HCT116 (cell line): ENCODE measurements around the gene DPF3. TPM values are rescaled to one million over a fixed set of nuclear protein-coding genes. Genes with fewer than 3 reads are reported as not detected.

ENCODE experiments used
- ATAC-seq: fragments of 200-7000 bp; cut with Tn5 transposase; 2 replicates; pipeline ENCODE4 v1.9.1; 2020; ENCODE audit warnings: mild to moderate bottlenecking, moderate library complexity
- BruUV-seq: library from RNA; stranded (reverse); fragments of 400-500 nt; replicated peaks from 2 replicates; lab custom pipeline; 2021; lab: Mats Ljungman, UMichigan
- CTCF ChIA-PET: fragments of 300-600 bp; sonication (Branson Sonifier 250); formaldehyde crosslinking; loops from one replicate; lab custom pipeline; 2021; ENCODE audit warnings: antibody characterized with exemption; lab: Charles Lee
- POLR2A ChIA-PET: fragments of 300-600, 350-600 bp; sonication (Branson Sonifier 250); formaldehyde crosslinking; loops from one replicate; lab custom pipeline; 2021; ENCODE audit warnings: antibody characterized with exemption; lab: Charles Lee
- RAD21 ChIA-PET, 2 experiments: fragments of 300-600 bp; sonication (Branson Sonifier 250); formaldehyde crosslinking; loops; one replicate each; lab custom pipeline; 2023; ENCODE audit warnings: low total read pairs in 2 of 2; ENCODE audit not compliant: uncharacterized antibody in 2 of 2, unreplicated experiment in 2 of 2, low non-redundant PET in 1 of 2; lab: Charles Lee
- DNase-seq: peaks from one replicate; pipeline ENCODE4 v3.0.0-alpha.2; 2010; ENCODE audit warnings: low read depth, low spot score
- H2AFZ ChIP-seq: fragments of 200-600 bp; shearing (Covaris generic), sonication (generic); 2 replicates; pipeline ENCODE4 v1.6.1; 2017; ENCODE audit warnings: low read depth, mixed run types, mixed read lengths, antibody characterized with exemption, low read length; ENCODE audit not compliant: poor library complexity, severe bottlenecking
- H3K27ac ChIP-seq: 2 replicates; pipeline ENCODE4 v1.5.1; 2012; ENCODE audit warnings: low read depth, low read length
- H3K27me3 ChIP-seq: fragments of 200-600 bp; sonication (generic); 2 replicates; pipeline ENCODE4 v1.6.1; 2016; ENCODE audit warnings: mixed run types, low read length, mixed read lengths; ENCODE audit not compliant: insufficient read depth
- H3K36me3 ChIP-seq, 2 experiments: fragments of 200-500 bp in 1 of 2; fragments of 200-600 bp in 1 of 2; sonication (Bioruptor generic) in 1 of 2; sonication (generic) in 1 of 2; 2 replicates each; pipeline versions ENCODE4 v1.5.1 to v1.6.1; 2014 to 2016; ENCODE audit warnings: low read length in 2 of 2, inconsistent platforms in 1 of 2, mixed read lengths in 1 of 2, mixed run types in 1 of 2; ENCODE audit not compliant: insufficient read depth in 2 of 2, control insufficient read depth in 1 of 2
- H3K4me1 ChIP-seq, 2 experiments: fragments of 200-600 bp in 1 of 2; sonication (generic) in 1 of 2; 2 replicates each; pipeline versions ENCODE4 v1.5.1 to v1.6.1; 2012 to 2017; ENCODE audit warnings: low read length in 2 of 2, inconsistent platforms in 1 of 2, mild to moderate bottlenecking in 1 of 2, mixed read lengths in 1 of 2, mixed run types in 1 of 2, moderate library complexity in 1 of 2; ENCODE audit not compliant: insufficient read depth in 2 of 2, control insufficient read depth in 1 of 2
- H3K4me2 ChIP-seq: fragments of 200-600 bp; sonication (generic); 2 replicates; pipeline ENCODE4 v1.6.1; 2017; ENCODE audit warnings: mixed run types, low read length, mixed read lengths
- H3K4me3 ChIP-seq, 2 experiments: fragments of 200-600 bp in 1 of 2; sonication (generic) in 1 of 2; replicated peaks in 1 of 2; 2 replicates each; pipeline ENCODE4 v1.5.1; 2011 to 2016; ENCODE audit warnings: low read length in 2 of 2, control low read depth in 1 of 2, low read depth in 1 of 2, mild to moderate bottlenecking in 1 of 2, mixed read lengths in 1 of 2, mixed run types in 1 of 2
- H3K79me2 ChIP-seq: fragments of 200-600 bp; sonication (generic); 2 replicates; pipeline ENCODE4 v1.6.1; 2017; ENCODE audit warnings: mild to moderate bottlenecking, mixed run types, low read length, moderate library complexity, mixed read lengths; ENCODE audit not compliant: insufficient read depth
- H3K9ac ChIP-seq: fragments of 200-600 bp; sonication (generic); 2 replicates; pipeline ENCODE4 v1.6.1; 2016; ENCODE audit warnings: low read length, mixed read lengths
- H3K9me2 ChIP-seq: fragments of 200-600 bp; sonication (generic), shearing (Covaris generic); 2 replicates; pipeline ENCODE4 v1.6.1; 2017; ENCODE audit warnings: mixed run types, mild to moderate bottlenecking, moderate library complexity; ENCODE audit not compliant: insufficient read depth
- H3K9me3 ChIP-seq, 2 experiments: fragments of 200-500 bp in 1 of 2; fragments of 200-600 bp in 1 of 2; sonication (Bioruptor generic) in 1 of 2; sonication (generic) in 1 of 2; 2 replicates each; pipeline ENCODE4 v1.6.1; 2014 to 2017; ENCODE audit warnings: low read length in 2 of 2, mixed read lengths in 2 of 2, inconsistent platforms in 1 of 2, low read depth in 1 of 2, mild to moderate bottlenecking in 1 of 2, mixed run types in 1 of 2, moderate library complexity in 1 of 2; ENCODE audit not compliant: control insufficient read depth in 1 of 2, insufficient read depth in 1 of 2
- H4K20me1 ChIP-seq: fragments of 200-600 bp; sonication (generic), shearing (Covaris generic); 2 replicates; pipeline ENCODE4 v1.6.1; 2017; ENCODE audit warnings: mixed run types, mild to moderate bottlenecking, moderate library complexity; ENCODE audit not compliant: insufficient read depth
- ATF3 ChIP-seq: IDR thresholded peaks from 2 replicates; pipeline ENCODE4 v1.6.1; 2012
- CBX3 ChIP-seq: IDR thresholded peaks from 2 replicates; pipeline ENCODE4 v1.6.1; 2012; ENCODE audit warnings: low read depth
- CEBPB ChIP-seq: IDR thresholded peaks from 2 replicates; pipeline ENCODE4 v1.6.1; 2012; ENCODE audit warnings: low read depth
- CTCF ChIP-seq, 3 experiments: fragments of 200-600 bp in 1 of 3; sonication (generic) in 1 of 3; IDR thresholded peaks in 2 of 3; conservative IDR thresholded peaks in 1 of 3; 2 replicates each; pipeline ENCODE4 v1.5.1; 2012 to 2017; ENCODE audit warnings: low read depth in 2 of 3, low read length in 2 of 3, antibody characterized with exemption in 1 of 3, borderline replicate concordance in 1 of 3, control low read depth in 1 of 3, mild to moderate bottlenecking in 1 of 3, mixed read lengths in 1 of 3, mixed run types in 1 of 3, moderate library complexity in 1 of 3; ENCODE audit not compliant: insufficient read depth in 1 of 3
- EGR1 ChIP-seq: IDR thresholded peaks from 2 replicates; pipeline ENCODE4 v1.6.1; 2012; ENCODE audit warnings: low read depth
- ELF1 ChIP-seq: IDR thresholded peaks from 2 replicates; pipeline ENCODE4 v1.6.1; 2012; ENCODE audit warnings: low read depth, borderline replicate concordance
- EZH2phosphoT487 ChIP-seq: fragments of 200-600 bp; IDR thresholded peaks from 2 replicates; pipeline ENCODE4 v1.6.1; 2018; ENCODE audit warnings: antibody characterized with exemption, borderline replicate concordance
- POLR2AphosphoS5 ChIP-seq: IDR thresholded peaks from 2 replicates; pipeline ENCODE4 v1.6.1; 2011; ENCODE audit warnings: mild to moderate bottlenecking, low read depth, low read length, moderate library complexity
- SIN3A ChIP-seq: IDR thresholded peaks from 2 replicates; pipeline ENCODE4 v1.6.1; 2012; ENCODE audit warnings: low read depth
- SRF ChIP-seq: IDR thresholded peaks from 2 replicates; pipeline ENCODE4 v1.6.1; 2012; ENCODE audit warnings: low read depth
- TCF7L2 ChIP-seq: IDR thresholded peaks from 2 replicates; pipeline ENCODE4 v1.7.0; 2011; ENCODE audit warnings: borderline replicate concordance, inconsistent platforms; ENCODE audit not compliant: insufficient read depth, insufficient read length; ENCODE audit errors: extremely low read depth
- ZFX ChIP-seq: fragments of 450-650 bp; IDR thresholded peaks from 2 replicates; pipeline ENCODE4 v1.6.1; 2017
- ZNF274 ChIP-seq: fragments of 200-500 bp; sonication (Bioruptor generic); IDR thresholded peaks from 2 replicates; pipeline ENCODE4 v1.6.1; 2014; ENCODE audit warnings: mild to moderate bottlenecking, low read depth, low read length, inconsistent platforms
- intact Hi-C: fragments of 100-400 bp; cut with micrococcal nuclease; formaldehyde crosslinking; loops from 2 replicates; pipeline ENCODE4 v1.10.0; 2022
- total RNA-seq: library from RNA; stranded (reverse); gene quantifications from one replicate; pipeline ENCODE4 v1.2.1, GENCODE V29; 2021; ENCODE audit not compliant: unreplicated experiment
- TF ChIP-seq, protein P1 (sequence below): IDR thresholded peaks from 2 replicates; pipeline ENCODE4 v1.6.1; 2012; ENCODE audit warnings: low read depth
- TF ChIP-seq, protein P2 (sequence below): IDR thresholded peaks from 2 replicates; pipeline ENCODE4 v1.6.1; 2011; ENCODE audit warnings: mild to moderate bottlenecking, low read length, moderate library complexity; ENCODE audit not compliant: insufficient replicate concordance; ENCODE audit errors: extremely low read depth
- TF ChIP-seq, protein P3 (sequence below): IDR thresholded peaks from 2 replicates; pipeline ENCODE4 v1.6.1; 2012

The DPF3 gene
- total RNA-seq, 1 experiment from 2014 or later, result 0.27 TPM

DNA sequence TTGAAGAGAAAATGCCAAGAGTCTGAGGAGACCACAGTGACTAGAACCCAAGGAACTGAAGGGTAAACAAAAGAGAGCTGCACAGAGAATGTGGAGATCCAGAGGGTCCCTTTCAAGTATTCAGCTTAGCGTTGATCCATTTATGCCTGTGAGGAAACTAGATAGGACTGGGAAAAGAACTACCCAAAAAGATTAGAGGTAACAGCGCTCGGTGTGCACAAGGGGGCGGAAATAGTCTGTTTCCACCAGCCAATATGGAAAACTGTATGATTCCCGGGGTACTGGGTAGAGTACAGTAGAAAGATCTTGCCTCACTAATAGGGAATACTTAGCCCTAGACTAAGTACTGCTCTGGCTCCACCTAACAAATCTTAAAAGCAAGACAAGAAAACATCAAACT is 135.5 kb downstream of the DPF3 start:
- TF ChIP-seq CTCF (IDR thresholded peaks at IDR 0.05 in 2 of 3, conservative IDR thresholded peaks at IDR 0.05 in 1 of 3; ENCODE audit: borderline replicate concordance in 1 of 3, insufficient read depth in 1 of 3, low read depth in 2 of 3, low read length in 2 of 3) (no peak), ATF3 (no peak), CEBPB (no peak), POLR2AphosphoS5 (no peak), EZH2phosphoT487 (no peak), EGR1 (no peak), ELF1 (no peak), CBX3 (no peak), SIN3A (no peak), ZNF274 (no peak), ZFX (no peak), SRF (no peak), TCF7L2 (no peak)
- TF ChIP-seq, protein P1, sequence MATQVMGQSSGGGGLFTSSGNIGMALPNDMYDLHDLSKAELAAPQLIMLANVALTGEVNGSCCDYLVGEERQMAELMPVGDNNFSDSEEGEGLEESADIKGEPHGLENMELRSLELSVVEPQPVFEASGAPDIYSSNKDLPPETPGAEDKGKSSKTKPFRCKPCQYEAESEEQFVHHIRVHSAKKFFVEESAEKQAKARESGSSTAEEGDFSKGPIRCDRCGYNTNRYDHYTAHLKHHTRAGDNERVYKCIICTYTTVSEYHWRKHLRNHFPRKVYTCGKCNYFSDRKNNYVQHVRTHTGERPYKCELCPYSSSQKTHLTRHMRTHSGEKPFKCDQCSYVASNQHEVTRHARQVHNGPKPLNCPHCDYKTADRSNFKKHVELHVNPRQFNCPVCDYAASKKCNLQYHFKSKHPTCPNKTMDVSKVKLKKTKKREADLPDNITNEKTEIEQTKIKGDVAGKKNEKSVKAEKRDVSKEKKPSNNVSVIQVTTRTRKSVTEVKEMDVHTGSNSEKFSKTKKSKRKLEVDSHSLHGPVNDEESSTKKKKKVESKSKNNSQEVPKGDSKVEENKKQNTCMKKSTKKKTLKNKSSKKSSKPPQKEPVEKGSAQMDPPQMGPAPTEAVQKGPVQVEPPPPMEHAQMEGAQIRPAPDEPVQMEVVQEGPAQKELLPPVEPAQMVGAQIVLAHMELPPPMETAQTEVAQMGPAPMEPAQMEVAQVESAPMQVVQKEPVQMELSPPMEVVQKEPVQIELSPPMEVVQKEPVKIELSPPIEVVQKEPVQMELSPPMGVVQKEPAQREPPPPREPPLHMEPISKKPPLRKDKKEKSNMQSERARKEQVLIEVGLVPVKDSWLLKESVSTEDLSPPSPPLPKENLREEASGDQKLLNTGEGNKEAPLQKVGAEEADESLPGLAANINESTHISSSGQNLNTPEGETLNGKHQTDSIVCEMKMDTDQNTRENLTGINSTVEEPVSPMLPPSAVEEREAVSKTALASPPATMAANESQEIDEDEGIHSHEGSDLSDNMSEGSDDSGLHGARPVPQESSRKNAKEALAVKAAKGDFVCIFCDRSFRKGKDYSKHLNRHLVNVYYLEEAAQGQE, result no peak
- TF ChIP-seq, protein P2, sequence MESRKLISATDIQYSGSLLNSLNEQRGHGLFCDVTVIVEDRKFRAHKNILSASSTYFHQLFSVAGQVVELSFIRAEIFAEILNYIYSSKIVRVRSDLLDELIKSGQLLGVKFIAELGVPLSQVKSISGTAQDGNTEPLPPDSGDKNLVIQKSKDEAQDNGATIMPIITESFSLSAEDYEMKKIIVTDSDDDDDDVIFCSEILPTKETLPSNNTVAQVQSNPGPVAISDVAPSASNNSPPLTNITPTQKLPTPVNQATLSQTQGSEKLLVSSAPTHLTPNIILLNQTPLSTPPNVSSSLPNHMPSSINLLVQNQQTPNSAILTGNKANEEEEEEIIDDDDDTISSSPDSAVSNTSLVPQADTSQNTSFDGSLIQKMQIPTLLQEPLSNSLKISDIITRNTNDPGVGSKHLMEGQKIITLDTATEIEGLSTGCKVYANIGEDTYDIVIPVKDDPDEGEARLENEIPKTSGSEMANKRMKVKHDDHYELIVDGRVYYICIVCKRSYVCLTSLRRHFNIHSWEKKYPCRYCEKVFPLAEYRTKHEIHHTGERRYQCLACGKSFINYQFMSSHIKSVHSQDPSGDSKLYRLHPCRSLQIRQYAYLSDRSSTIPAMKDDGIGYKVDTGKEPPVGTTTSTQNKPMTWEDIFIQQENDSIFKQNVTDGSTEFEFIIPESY, result no peak
- TF ChIP-seq, protein P3, sequence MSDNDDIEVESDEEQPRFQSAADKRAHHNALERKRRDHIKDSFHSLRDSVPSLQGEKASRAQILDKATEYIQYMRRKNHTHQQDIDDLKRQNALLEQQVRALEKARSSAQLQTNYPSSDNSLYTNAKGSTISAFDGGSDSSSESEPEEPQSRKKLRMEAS, result no peak
- no peaks in the 10 kb centered on the region for H3K4me1 ChIP-seq
- ChIA-PET RAD21 (no interaction called here), POLR2A (no interaction called here), CTCF (no interaction called here)
- H3K9me3 ChIP-seq, result peaks cover 0 to 16% of the 10 kb centered on the region in 2 experiments; a peak in 2 of 4 replicates
- ATAC-seq (no peak; the same call in 1 of the 2 replicates), DNase-seq (no peak)
- no peak overlapping the region for H2AFZ ChIP-seq
- intact Hi-C loops, result no loop called here
- no peak overlapping the region for H3K9ac ChIP-seq
- H4K20me1 ChIP-seq, result no peaks in the 10 kb centered on the region
- no TSS peak for BruUV-seq
- H3K27me3 ChIP-seq, result no peaks in the 10 kb centered on the region
- H3K9me2 ChIP-seq, result no peaks in the 10 kb centered on the region
- H3K4me3 ChIP-seq, result no peak overlapping the region
- H3K4me2 ChIP-seq, result no peak overlapping the region
- no peaks in the 10 kb centered on the region for H3K36me3 ChIP-seq
- no peaks in the 10 kb centered on the region for H3K79me2 ChIP-seq
- H3K27ac ChIP-seq, result no peak overlapping the region
